GM12878 (cell line): Measurements from ENCODE around the gene C1D. TPM values are rescaled to one million over a fixed set of nuclear protein-coding genes. Genes with fewer than 3 reads are reported as not detected.

Source experiments
- ATAC-seq: fragments of 200-7000 bp; cut with Tn5 transposase; 3 replicates; pipeline ENCODE4 v1.9.1; 2020; ENCODE audit warnings: mild to moderate bottlenecking, moderate library complexity
- BruUV-seq: library from RNA; stranded (reverse); fragments of 400-500 nt; replicated peaks from 2 replicates; lab custom pipeline; 2021; lab: Mats Ljungman, UMichigan
- CTCF ChIA-PET: fragments of 300-600 bp; sonication (Branson Sonifier 250); formaldehyde crosslinking; extraction: SDS; loops from one replicate; lab custom pipeline; 2021; ENCODE audit warnings: inconsistent platforms; lab: Yijun Ruan, JAX
- POLR2A ChIA-PET: fragments of 350-600 bp; formaldehyde crosslinking; extraction: SDS; loops from one replicate; lab custom pipeline; 2021; ENCODE audit warnings: inconsistent platforms; lab: Charles Lee
- RAD21 ChIA-PET: fragments of 300-600 bp; sonication (Branson Sonifier 250); formaldehyde crosslinking; loops from one replicate; lab custom pipeline; 2023; ENCODE audit warnings: antibody characterized with exemption; ENCODE audit not compliant: unreplicated experiment; lab: Charles Lee
- SMC1A ChIA-PET: fragments of 300-600 bp; sonication (Branson Sonifier 250); formaldehyde crosslinking; loops from one replicate; lab custom pipeline; 2023; ENCODE audit not compliant: unreplicated experiment, uncharacterized antibody; lab: Charles Lee
- DNase-seq: peaks from one replicate; pipeline ENCODE4 v3.0.0-alpha.2; 2011; ENCODE audit warnings: low read depth, low spot score
- FAIRE-seq: peaks from 3 replicates; lab custom pipeline; 2011; peaks lifted over from hg19 to GRCh38; lab: Jason Lieb, UNC
- H2AFZ ChIP-seq: 2 replicates; pipeline ENCODE4 v1.6.0; 2011; ENCODE audit warnings: low read depth, low read length, control low read depth; ENCODE audit not compliant: control insufficient read depth
- H3K27ac ChIP-seq: 2 replicates; pipeline ENCODE4 v1.5.1; 2011; ENCODE audit warnings: control low read depth; ENCODE audit not compliant: control insufficient read depth, insufficient read depth
- H3K27me3 ChIP-seq, 2 experiments: replicated peaks in 1 of 2; 2 replicates each; pipeline versions ENCODE4 v1.6.0 to v1.6.1; 2011; ENCODE audit warnings: low read length in 1 of 2; ENCODE audit not compliant: control insufficient read depth in 2 of 2, insufficient read depth in 2 of 2
- H3K36me3 ChIP-seq, 2 experiments: 2 replicates each; pipeline ENCODE4 v1.5.1; 2011; ENCODE audit warnings: low read length in 1 of 2; ENCODE audit not compliant: control insufficient read depth in 2 of 2, insufficient read depth in 2 of 2
- H3K4me1 ChIP-seq: 2 replicates; pipeline ENCODE4 v1.6.1; 2011; ENCODE audit warnings: mild to moderate bottlenecking, low read length, moderate library complexity, mixed read lengths; ENCODE audit not compliant: control insufficient read depth, insufficient read depth
- H3K4me2 ChIP-seq: 2 replicates; pipeline ENCODE4 v1.6.0; 2011; ENCODE audit warnings: control low read depth; ENCODE audit not compliant: control insufficient read depth, insufficient read depth
- H3K4me3 ChIP-seq: fragments of 200-600 bp; sonication (generic); 2 replicates; pipeline ENCODE4 v1.5.1; 2016
- H3K79me2 ChIP-seq: 2 replicates; pipeline ENCODE4 v1.6.0; 2011; ENCODE audit warnings: low read length; ENCODE audit not compliant: control insufficient read depth, insufficient read depth
- H3K9ac ChIP-seq: 2 replicates; pipeline ENCODE4 v1.8.0; 2011; ENCODE audit warnings: low read length, control low read depth, mixed read lengths; ENCODE audit not compliant: control insufficient read depth, insufficient read depth
- H3K9me3 ChIP-seq: replicated peaks from 3 replicates; pipeline ENCODE4 v1.5.1; 2011; ENCODE audit warnings: mild to moderate bottlenecking, low read length; ENCODE audit not compliant: control insufficient read depth, insufficient read depth
- H4K20me1 ChIP-seq: 2 replicates; pipeline ENCODE4 v1.6.0; 2011; ENCODE audit not compliant: control insufficient read depth, insufficient read depth
- BACH1 ChIP-seq: fragments of 450-650 bp; IDR thresholded peaks from 2 replicates; pipeline ENCODE4 v1.6.1; 2017; ENCODE audit warnings: mild to moderate bottlenecking, borderline replicate concordance
- CEBPB ChIP-seq, 2 experiments: fragments of 150-350 bp in 1 of 2; IDR thresholded peaks; 2 replicates each; pipeline ENCODE4 v1.6.1; 2012 to 2014; ENCODE audit warnings: low read depth in 2 of 2, low read length in 2 of 2, borderline replicate concordance in 1 of 2, inconsistent platforms in 1 of 2
- CHD4 ChIP-seq: fragments of 200-600 bp; sonication (generic); IDR thresholded peaks from 2 replicates; pipeline ENCODE4 v1.6.1; 2016; ENCODE audit warnings: mild to moderate bottlenecking
- CREM ChIP-seq: IDR thresholded peaks from 2 replicates; pipeline ENCODE4 v1.6.1; 2014; ENCODE audit warnings: antibody characterized with exemption, low read depth
- EGR1 ChIP-seq, 2 experiments: IDR thresholded peaks; 1 replicate in 1 of 2; 2 replicates in 1 of 2; pipeline ENCODE4 v1.6.1; 2011 to 2012; ENCODE audit warnings: low read depth in 2 of 2, low read length in 2 of 2, borderline replicate concordance in 1 of 2, mild to moderate bottlenecking in 1 of 2, moderate library complexity in 1 of 2
- HDAC2 ChIP-seq: fragments of 200-600 bp; sonication (generic); IDR thresholded peaks from 2 replicates; pipeline ENCODE4 v1.6.1; 2017
- IRF5 ChIP-seq: fragments of 450-650 bp; IDR thresholded peaks from 2 replicates; pipeline ENCODE4 v1.6.1; 2017; ENCODE audit warnings: borderline replicate concordance
- NFIC ChIP-seq: IDR thresholded peaks from 2 replicates; pipeline ENCODE4 v1.6.1; 2012; ENCODE audit warnings: low read depth, mild to moderate bottlenecking, inconsistent platforms, low read length, moderate library complexity
- NFYA ChIP-seq: IDR thresholded peaks from 2 replicates; pipeline ENCODE4 v1.6.1; 2011; ENCODE audit warnings: low read depth, mild to moderate bottlenecking, low read length, improper control_type of control experiment, borderline replicate concordance
- NR2C1 ChIP-seq: fragments of 450-650 bp; IDR thresholded peaks from 2 replicates; pipeline ENCODE4 v1.6.1; 2017; ENCODE audit warnings: antibody characterized with exemption, mild to moderate bottlenecking, moderate library complexity
- NR2C2 ChIP-seq: IDR thresholded peaks from 2 replicates; pipeline ENCODE4 v1.6.1; 2011; ENCODE audit warnings: borderline replicate concordance, low read depth; ENCODE audit not compliant: control insufficient read depth, insufficient read length
- RUNX3 ChIP-seq: IDR thresholded peaks from 2 replicates; pipeline ENCODE4 v1.6.1; 2012; ENCODE audit warnings: low read length, inconsistent platforms
- SIX5 ChIP-seq: IDR thresholded peaks from 2 replicates; pipeline ENCODE4 v1.6.1; 2011; ENCODE audit warnings: mild to moderate bottlenecking, low read depth, low read length, moderate library complexity; ENCODE audit not compliant: severe bottlenecking
- SKIL ChIP-seq: fragments of 450-650 bp; IDR thresholded peaks from 2 replicates; pipeline ENCODE4 v1.6.1; 2017; ENCODE audit warnings: mild to moderate bottlenecking, low read depth, inconsistent platforms; ENCODE audit not compliant: poor library complexity, severe bottlenecking
- SMAD1 ChIP-seq: fragments of 450-650 bp; IDR thresholded peaks from 2 replicates; pipeline ENCODE4 v1.6.1; 2018; ENCODE audit warnings: mild to moderate bottlenecking, low read depth; ENCODE audit not compliant: partially characterized antibody
- SUPT20H ChIP-seq: IDR thresholded peaks from 2 replicates; pipeline ENCODE4 v1.6.1; 2011; ENCODE audit warnings: low read depth, mild to moderate bottlenecking, low read length, moderate library complexity, borderline replicate concordance; ENCODE audit not compliant: control insufficient read depth
- TCF3 ChIP-seq: IDR thresholded peaks from 2 replicates; pipeline ENCODE4 v1.6.1; 2012; ENCODE audit warnings: low read depth, mild to moderate bottlenecking, low read length, borderline replicate concordance; ENCODE audit not compliant: insufficient read depth
- ZBED1 ChIP-seq: IDR thresholded peaks from 2 replicates; pipeline ENCODE4 v1.6.1; 2016; ENCODE audit warnings: borderline replicate concordance
- ZNF274 ChIP-seq: IDR thresholded peaks from one replicate; pipeline ENCODE4 v1.8.0; 2011; ENCODE audit not compliant: insufficient read length, insufficient read depth
- ZNF622 ChIP-seq: fragments of 450-650 bp; IDR thresholded peaks from 2 replicates; pipeline ENCODE4 v1.6.1; 2017; ENCODE audit warnings: mild to moderate bottlenecking, inconsistent platforms
- WGBS: methylation state at CpG from one replicate; pipeline ENCODE4 v1.1.6; 2016; ENCODE audit warnings: low lambda C conversion rate; ENCODE audit not compliant: insufficient replicate concordance, insufficient coverage; ENCODE audit errors: missing lambda C conversion rate; 5-methylcytosine and 5-hydroxymethylcytosine counted together
- in situ Hi-C: fragments of 300-500 bp; cut with MboI; formaldehyde crosslinking; loops from 9 replicates; pipeline ENCODE4 v1.14.3; 2018; ENCODE audit warnings: mixed read lengths
- intact Hi-C: fragments of 100-400 bp; cut with micrococcal nuclease; formaldehyde crosslinking; loops from one replicate; pipeline ENCODE4 v1.14.2; 2022; ENCODE audit not compliant: unreplicated experiment
- polyA plus RNA-seq, 11 experiments: library from polyadenylated mRNA; depleted of rRNA in 4 of 11; unstranded in 6 of 11; stranded (reverse) in 5 of 11; fragments of >200 nt; fragmentation: Nextera tagmentation in 4 of 11; fragmentation: Illumina TruSeq in 1 of 11; extraction: Ambion mirVana in 4 of 11; extraction: Trizol in 1 of 11; gene quantifications; 1 replicate in 1 of 11; 2 replicates in 10 of 11; pipeline versions ENCODE4 v1.2.1 to v1.2.3, GENCODE V29; 2011 to 2016; ENCODE audit warnings: inconsistent platforms in 2 of 11, missing spikeins in 2 of 11, low read depth in 1 of 11
- total RNA-seq, 4 experiments: library from RNA; depleted of rRNA in 3 of 4; stranded (reverse); fragments of >200 nt in 3 of 4; fragmentation: Illumina TruSeq in 1 of 4; extraction: Trizol in 1 of 4; gene quantifications; 2 replicates each; pipeline versions ENCODE4 v1.2.1 to v1.2.3, GENCODE V29; 2013 to 2021

Gene C1D
- total and polyA plus RNA-seq, 10 of the 15 experiments (the other 5 are each of a cell fraction or from before 2014, with no cell fraction given): 18.9 to 152 (median 59.1) TPM

GRCh38 chr2:68027959-68028358, 34.8 kb downstream of the C1D start (continued):
- TF ChIP-seq SUPT20H (no peak), IRF5 (no peak), NR2C2 (no peak), NFYA (no peak), BACH1 (no peak), SMAD1 (no peak), CHD4 (no peak), SIX5 (no peak), TCF3 (no peak), ZNF622 (no peak)

GRCh38 chr2:68024450-68024849, 38.4 kb downstream of the C1D start:
- SMC1A ChIA-PET: no interaction called here
- H3K27ac ChIP-seq: no peak overlapping the region
- WGBS: 73% methylated on average over 22 of the region's 22 CpGs
- H3K9me3 ChIP-seq: no peaks in the 10 kb centered on the region
- H3K27me3 ChIP-seq: no peaks in the 10 kb centered on the region
- no peak overlapping the region for H3K9ac ChIP-seq
- CTCF ChIA-PET: no interaction called here
- intact Hi-C loops (no loop called here), in situ Hi-C loops (no loop called here)
- no peak for DNase-seq
- no peaks in the 10 kb centered on the region for H3K36me3 ChIP-seq
- H3K4me3 ChIP-seq: no peak overlapping the region
- H3K4me1 ChIP-seq: no peaks in the 10 kb centered on the region
- H3K4me2 ChIP-seq: no peak overlapping the region
- RAD21 ChIA-PET: no interaction called here
- POLR2A ChIA-PET: no interaction called here
- FAIRE-seq: no peak
- H3K79me2 ChIP-seq: no peaks in the 10 kb centered on the region
- no TSS peak for BruUV-seq
- H2AFZ ChIP-seq: no peak overlapping the region
- no peak for ATAC-seq
- no peaks in the 10 kb centered on the region for H4K20me1 ChIP-seq
- TF ChIP-seq ZBED1 (no peak), HDAC2 (no peak), IRF5 (no peak), SUPT20H (no peak), EGR1 (IDR thresholded peaks at IDR 0.05; ENCODE audit: borderline replicate concordance in 1 of 2, low read depth in 2 of 2, low read length in 2 of 2) (no peak), ZNF274 (no peak), CREM (no peak), SIX5 (no peak), NR2C1 (no peak), RUNX3 (no peak), NFIC (no peak), CEBPB (IDR thresholded peaks at IDR 0.05; ENCODE audit: borderline replicate concordance in 1 of 2, low read depth in 2 of 2, low read length in 2 of 2) (no peak), SKIL (no peak)
